LoVo (cell line): Measurements from ENCODE around the gene SLC8A1.

Experiments used
- DNase-seq: peaks from one replicate; pipeline ENCODE4 v3.0.0-alpha.2; 2016; ENCODE audit warnings: low spot score

SLC8A1 gene

DNA sequence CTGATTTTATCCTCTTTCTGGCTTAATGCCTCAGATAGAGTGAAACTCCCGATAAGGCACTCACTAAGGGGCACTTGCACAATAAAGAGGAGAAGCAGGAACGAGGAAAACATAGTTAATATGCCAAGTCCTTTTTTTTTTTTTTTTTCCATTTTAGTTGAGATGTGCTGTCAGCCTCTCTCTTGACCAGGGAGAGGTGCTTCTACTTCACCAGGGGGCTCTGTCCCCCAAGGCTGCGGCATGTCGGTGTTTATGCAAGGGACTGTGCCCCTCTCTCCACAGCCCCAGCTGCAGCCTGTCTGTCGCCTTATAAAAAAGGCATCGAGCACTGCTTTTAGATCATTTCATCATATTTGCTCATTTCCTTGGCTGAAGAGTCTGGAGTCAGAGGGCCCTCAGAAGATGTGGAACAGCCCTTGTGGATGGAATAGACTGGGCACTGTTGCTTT, 178.1 kb downstream of the SLC8A1 start:
- DNase-seq = no peak

- DNase-seq = no peak
Measured at GRCh38 chr2:40271094-40271493, 180.8 kb downstream of the SLC8A1 start.

DNA sequence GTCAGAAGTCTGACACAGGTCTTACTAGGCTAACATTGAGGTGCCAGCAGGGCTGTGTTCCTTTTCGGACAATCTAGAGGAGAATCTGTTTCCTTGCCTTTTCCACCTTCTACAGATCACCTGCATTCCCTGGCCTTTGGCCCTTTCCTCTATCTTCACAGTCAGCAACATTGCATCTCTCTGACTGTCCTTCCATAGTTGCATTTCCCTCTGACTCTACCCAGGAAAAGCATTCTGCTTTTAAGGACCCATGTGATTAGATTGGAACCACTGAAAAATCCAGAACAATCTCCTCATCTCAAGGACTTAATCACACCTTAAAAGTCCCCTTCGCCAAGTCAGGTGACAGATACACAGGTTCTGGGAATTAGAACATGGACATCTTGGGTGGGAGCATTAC, 181.5 kb downstream of the SLC8A1 start:
- no peak for DNase-seq

DNA sequence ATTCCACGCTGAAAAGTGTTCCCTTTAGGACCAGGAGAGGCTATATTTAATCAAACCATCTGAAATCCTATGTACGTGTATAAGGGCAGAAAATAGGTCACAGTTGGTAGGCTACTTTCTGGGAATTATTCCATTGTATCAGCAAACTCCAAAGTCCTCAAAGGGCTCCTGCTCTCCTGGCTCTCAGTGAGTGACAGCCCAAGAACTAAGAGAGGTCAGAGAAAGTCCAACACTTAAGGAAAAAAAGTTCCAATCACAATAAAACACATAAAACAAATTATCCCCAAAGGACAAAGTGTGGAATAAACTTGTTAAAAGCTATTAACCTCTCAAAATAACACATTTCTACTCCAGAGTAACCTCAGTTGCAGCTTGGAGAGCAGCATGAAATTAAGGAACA, 183.3 kb downstream of the SLC8A1 start:
- DNase-seq = no peak

GRCh38 chr2:40266201-40266600, 185.7 kb downstream of the SLC8A1 start:
- no peak for DNase-seq

- DNase-seq = no peak
Measured at GRCh38 chr2:40265602-40266001, 186.3 kb downstream of the SLC8A1 start.

DNA sequence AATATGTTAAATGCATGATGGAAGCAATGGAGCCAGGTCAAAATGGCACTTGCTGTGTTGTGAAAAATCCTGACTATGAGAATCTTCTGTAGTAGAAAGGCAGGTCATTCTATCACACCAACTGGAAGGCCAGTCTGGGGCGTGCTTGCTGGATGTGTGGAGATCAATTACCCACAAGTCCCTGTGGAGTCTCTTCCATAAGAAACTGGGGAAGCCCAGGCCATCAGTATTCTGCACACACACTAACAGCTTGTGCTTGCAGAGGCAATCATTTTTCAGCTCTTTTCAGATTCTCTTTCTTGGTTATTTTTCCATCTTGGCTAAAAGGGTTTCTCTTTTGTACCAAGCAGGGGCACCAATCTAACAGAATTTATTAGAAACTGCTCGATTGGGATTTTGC, 190.8 kb downstream of the SLC8A1 start:
- no peak for DNase-seq

DNA sequence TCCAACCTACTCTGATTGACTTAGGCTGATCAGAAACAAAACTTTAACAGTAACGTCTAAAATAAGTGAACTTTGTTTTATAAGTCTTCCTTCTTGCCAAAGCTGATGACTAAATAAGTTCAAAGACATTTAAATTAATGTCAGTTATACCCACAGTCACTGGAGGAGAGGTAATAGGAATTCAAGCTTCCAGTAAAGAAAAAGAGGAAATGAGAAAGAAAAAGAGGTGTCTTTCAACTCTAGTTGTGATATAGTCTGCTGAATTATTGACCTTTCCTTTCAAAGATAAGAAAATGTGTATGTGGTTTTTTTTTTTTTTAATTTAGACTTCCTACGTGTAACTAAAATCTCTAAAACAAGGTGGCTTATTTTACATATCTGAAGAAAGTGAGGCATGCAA, 191.5 kb downstream of the SLC8A1 start:
- no peak for DNase-seq

GRCh38 chr2:40259900-40260299, 192.0 kb downstream of the SLC8A1 start:
- no peak for DNase-seq

DNA sequence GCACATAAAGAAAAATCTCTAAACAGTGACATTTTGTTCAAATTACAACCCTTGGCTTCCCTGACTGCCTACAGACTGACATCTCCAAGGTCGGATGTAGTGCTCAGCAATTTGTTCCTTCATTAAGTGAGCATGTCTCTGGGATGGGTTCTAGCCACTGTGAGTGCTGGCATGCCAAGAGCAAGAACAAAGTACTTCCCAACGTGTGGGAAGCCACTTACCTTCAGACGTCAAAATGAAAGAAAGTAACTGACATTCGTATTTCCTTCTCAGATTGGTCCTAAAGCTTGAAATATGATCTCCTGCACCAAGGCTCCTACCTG, 193.8 kb downstream of the SLC8A1 start:
- no peak for DNase-seq

GRCh38 chr2:40257340-40258134, 194.4 kb downstream of the SLC8A1 start:
- DNase-seq = no peak

DNA sequence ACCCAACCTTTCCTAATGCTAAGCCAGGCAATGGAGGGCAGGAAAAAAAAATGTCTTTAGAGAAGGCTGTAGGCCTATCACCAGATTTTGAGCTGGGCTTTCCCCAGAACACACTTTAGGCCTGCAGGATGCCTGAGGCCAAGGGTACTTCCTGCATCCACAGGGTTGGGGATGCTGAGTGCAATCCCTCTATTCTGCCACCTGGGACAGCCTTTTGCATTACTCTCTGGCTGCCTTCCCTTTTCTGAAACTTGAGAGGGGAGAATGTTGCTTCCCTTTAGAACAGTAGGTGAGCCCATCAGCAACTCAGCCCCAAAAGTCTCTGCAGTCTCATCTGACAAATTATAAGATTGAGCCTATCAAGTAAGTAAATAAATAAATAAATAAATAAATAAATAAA, 195.2 kb downstream of the SLC8A1 start:
- no peak for DNase-seq

GRCh38 chr2:40256008-40256407, 195.9 kb downstream of the SLC8A1 start:
- DNase-seq = no peak

GRCh38 chr2:40255103-40255502, 196.8 kb downstream of the SLC8A1 start:
- DNase-seq = no peak

DNA sequence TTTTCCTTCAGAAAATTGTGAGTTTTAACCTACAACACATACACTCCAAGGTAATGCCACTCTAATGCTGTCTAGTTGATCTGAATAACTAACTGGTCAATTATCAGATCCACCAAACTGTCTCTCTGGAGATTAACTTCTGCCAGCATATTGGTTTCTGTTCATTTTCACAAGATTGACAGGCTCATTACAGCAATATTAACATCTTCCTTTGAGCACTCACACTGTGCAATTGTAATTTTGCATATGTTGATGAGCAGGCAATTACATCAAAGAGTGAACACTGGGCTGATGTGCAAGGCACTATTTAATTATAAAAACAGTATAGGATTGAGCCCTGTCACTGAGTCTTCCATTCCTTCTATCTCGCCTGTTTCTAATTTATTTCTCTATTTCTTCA, 197.3 kb downstream of the SLC8A1 start:
- DNase-seq = no peak

DNA sequence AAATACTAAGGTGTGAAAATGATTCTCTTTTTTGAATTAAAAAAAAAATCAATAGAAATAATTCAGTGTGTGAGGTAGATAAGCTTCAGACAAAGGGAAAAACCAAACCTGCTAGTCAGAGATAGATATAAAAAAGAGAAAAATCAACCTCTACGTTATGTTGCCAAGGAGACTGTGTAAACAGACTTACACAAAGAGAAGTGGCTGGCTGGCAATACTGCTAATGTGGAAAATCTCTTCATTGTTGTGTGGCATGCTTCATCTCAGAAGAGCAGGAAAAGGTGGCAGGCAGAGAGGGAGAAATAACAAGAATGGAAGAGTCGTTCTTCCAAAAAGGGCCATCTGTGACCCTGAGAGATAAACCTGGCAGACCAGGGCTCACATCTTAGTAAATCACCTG, 200.8 kb downstream of the SLC8A1 start:
- no peak for DNase-seq

DNA sequence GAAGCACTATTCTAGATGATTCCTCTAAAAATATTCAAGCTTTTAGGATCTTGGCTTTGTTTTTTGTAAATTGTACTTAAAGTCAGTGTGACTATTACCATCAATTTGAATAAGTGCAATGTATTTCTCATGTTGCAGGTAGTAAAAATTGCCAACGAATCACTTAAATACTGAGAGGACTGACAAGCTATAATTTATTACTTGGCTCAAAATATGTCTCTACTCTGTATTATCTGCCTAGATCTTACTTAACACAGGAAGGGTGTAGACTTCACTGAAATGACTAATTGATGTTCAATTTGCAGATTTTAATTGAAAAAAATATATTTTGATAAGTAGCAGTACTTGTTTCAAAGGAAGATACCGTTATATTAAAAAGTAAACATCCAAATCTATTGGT, 202.3 kb downstream of the SLC8A1 start:
- DNase-seq = no peak

DNA sequence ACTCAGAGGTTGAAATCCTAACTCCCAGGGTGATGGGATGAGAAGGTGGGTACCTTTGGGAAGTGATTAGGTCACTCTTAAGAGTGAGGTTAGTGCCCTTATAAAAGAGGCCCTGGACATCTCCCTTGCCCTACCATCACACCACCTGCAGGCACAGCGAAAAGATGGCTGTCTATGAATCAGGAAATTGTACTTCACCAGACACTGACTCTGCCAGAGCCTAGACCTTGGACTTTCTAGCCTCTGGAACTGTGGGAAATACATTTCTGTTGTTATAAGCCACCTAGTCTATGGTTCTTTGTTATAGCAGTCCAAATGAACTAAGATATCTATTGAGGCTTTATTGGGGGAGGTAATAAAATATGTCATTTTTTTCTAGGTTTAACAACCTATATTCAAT, 203.6 kb downstream of the SLC8A1 start:
- DNase-seq = no peak

GRCh38 chr2:40244675-40245074, 207.2 kb downstream of the SLC8A1 start:
- no peak for DNase-seq

DNA sequence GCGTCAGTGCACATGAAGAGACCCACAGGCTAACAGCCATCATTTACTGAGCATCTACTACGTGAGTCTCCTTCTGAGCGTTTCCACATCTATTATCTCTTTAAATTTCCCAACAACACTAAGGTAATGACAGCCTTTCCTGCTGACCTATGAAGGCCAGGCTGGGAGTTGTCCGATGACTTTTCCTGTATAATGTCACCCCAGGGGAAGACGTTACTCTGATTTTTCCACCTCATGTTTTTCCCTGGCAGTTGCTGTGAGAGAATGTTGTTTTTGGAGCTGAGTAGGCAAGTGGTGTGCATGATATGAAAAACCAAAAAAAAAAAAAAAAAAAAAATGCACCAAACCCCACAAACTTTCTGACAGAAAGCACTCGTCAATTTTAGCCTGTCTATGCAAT, 207.6 kb downstream of the SLC8A1 start:
- no peak for DNase-seq

- DNase-seq = no peak
Measured at GRCh38 chr2:40243581-40244187, 208.2 kb downstream of the SLC8A1 start.

DNA sequence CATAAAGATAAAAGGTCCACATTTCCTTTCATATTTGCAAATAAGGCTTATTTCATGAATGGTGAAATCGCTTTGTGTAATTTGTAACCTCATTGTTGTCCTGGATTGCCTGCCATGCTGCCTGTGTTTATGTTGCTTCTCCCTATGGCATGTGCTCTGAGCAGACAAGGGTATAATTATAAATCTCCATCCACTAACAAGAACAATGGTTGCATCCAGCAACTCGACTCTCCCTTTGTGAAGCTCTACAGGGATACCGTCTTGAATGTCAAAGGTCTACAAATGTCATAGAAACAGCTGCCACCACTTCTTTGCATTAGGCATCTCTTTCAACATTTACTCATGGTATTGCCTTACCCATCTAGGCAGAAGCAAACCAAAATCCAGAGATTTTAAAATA, 209.6 kb downstream of the SLC8A1 start:
- DNase-seq = no peak

GRCh38 chr2:40240070-40240469, 211.8 kb downstream of the SLC8A1 start:
- DNase-seq = no peak
